ENCODE measurements around the gene MITF.
A peak's percentile ranks its signal among the peaks of the same experiment; 100 is the strongest.

Gene MITF

DNA sequence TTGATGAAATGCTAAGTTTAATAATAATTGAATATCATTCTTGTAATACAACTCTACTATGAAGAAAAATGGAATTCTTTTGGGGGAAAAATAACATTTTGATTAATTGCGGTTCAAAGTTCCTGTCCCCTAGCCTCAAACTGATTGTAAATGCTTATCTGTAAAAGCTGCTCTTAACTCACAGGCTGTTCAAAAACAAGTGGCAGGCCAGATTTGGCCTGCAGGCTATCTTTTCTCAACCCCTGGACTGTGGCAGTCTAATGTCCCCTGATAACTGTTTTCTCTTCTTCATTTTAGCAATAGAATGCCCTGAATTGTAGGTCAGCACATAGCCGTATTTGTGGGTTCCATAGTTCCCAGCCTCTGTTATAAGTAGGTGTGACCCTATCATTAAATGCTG is 236.8 kb downstream of the MITF start:
- no peak for DNase-seq

GRCh38 chr3:69983546-69984265 is 244.4 kb downstream of the MITF start:
- no peak for DNase-seq

GRCh38 chr3:69985266-69985665 is 246.0 kb downstream of the MITF start:
- no peak for DNase-seq

GRCh38 chr3:69986419-69986818 is 247.2 kb downstream of the MITF start:
- DNase-seq = no peak

DNA sequence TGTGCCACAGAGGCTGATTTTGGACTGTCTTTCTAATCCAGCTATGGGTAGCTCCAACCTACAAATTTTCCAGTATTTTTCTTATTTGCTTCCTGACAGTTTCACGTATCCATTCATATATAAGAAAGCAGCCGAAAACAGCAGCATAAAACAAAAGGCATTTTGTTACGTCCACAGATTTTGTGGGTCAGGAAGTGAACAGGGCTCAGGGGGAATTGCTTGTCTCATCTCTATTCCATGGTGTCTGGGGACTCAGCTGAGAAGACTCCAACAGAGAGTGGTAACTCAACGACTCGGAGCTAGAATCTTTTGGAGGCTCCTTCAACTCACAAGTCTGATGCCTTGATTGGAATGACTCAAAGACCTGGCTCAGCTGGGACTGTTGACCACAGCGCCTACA is 248.6 kb downstream of the MITF start:
- no peak for DNase-seq

DNA sequence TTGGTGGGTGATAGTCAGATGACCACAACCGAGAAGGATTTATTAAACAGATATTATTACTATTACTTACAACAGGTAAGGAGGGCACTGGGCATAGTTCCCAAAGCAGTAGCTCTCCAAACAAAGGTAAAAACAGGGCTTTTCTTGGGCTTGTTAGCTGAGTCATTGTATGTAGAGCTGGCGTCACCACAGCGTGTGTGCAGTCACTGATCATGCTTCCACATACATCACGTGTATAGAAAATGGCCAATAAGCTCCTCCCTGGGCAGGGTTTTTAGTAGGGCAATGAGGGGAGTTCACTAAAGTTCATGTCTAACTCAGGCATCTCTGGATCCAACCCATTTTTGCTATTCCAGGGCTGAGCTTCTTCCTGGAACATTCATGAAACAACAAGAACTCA is 254.5 kb downstream of the MITF start:
- no peak for DNase-seq

DNA sequence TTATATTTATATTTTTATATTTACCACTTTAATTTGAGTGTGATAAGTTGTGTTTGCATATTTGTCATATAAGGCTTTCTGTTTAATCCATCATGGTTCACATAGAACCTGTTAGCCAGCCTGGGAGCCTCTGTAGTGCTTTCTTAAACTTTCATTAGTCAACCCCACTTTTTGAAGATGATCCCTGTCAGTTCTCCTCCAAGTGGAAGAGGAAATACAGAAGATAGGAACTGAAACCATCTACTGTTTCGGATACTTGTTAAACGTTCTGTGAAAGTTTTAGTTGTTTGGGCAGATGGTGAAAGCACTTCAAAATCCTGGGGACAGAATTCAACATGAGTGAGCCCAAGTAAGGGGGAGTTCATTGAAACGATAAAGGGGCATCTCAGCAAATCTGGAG is 255.7 kb downstream of the MITF start:
- DNase-seq = no peak

- peak in 1 of 14 donors; percentile 12 for DNase-seq
Observed at GRCh38 chr3:69997631-69998307, 258.5 kb downstream of the MITF start.

DNA sequence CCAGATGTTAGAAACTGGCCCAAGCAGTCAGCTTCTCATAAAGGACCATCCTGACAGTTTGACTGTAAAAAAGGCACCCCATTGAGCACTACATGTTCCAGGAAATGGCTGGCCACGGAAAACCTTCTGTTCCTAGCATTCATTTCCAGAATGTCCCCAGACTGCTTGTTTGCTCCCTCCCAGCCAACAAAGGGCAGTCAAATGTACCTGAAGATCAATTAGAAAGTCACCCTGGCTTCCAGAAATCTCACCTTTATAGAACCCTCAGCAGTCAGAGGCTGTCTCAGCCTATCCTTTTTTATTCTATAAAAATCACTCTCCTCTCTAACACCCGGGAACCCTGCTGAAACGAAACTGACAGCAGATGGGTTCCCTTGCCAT is 259.5 kb downstream of the MITF start:
- peak in 6 of 14 donors; percentile 5 to 35 (median 14) for DNase-seq

DNA sequence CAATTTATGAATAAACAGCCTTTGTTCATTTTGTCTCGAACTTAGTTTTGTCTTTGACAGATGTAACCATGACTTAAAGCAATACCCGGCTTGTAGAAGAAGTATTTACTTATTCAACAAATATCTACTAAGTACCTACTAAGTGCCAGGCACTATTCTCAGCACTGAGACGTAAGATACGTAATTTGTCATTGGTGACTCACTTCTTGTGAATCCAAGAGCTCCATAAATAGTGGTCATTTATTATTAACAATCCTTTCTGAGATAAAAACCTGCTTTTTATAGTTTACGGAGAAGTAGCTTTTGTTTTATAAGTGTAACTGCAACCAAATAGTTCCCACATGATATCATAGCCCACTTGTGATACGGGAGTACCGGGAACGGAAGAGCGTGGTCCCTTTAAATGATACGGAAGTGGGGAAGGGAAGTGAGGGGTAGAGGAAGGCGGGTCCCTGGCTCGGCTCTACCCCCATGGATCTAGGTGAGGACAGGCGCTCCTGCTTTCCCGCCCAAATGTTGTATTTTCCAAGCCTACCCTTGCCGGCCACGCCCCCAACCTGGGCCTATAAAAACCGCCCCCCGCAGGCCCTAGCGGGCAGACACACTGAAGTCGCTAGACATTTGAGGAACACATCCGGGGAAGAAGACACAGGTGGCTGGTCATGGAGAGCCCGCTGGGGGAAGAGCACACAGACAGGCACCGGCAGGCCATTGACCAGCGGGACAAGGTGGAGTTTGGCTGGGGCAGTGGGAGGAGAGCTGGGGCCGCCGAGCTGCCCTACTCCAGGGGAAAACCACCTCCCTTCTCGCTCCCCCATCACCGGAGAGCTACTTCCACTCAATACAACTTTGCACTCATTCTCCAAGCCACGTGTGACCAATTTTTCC is 260.1 kb downstream of the MITF start, which contains the start of gene SAMMSON:
Gene SAMMSON, plus strand, starts transcription at position 594 of the 888 bp plus-strand sequence.
- peak in 7 of 14 donors; percentile 11 to 65 (median 38) for DNase-seq

GRCh38 chr3:70000028-70000410 is 260.8 kb downstream of the MITF start:
- peak in 5 of 14 donors; percentile 38 to 49 (median 46) for DNase-seq

DNA sequence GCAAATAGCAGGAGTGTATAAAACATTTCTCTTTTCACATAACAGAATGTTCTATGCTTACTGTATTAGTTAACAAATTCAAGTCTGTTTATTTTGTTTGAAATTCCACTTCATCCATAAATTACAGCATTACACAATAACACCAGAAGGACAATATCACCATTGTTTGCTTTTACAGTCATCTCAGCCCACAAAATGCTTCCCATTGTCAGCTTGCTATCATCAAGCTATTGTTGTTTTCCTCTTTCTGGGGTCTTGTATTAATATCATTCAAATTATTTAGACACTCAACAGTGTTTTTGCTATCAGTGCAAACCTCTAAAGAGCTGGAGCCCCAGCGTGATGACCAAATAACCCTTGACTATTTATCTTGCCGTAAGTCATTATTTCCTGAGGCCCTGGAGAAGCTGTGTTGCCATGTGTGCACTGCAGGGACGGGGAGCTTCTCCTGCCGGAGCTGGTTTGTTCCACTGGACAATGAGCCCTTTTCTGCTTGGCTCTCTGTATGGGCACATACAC is 261.4 kb downstream of the MITF start:
- peak in 12 of 14 donors; percentile 10 to 77 (median 62) for DNase-seq

GRCh38 chr3:70003119-70003518 is 263.9 kb downstream of the MITF start:
- DNase-seq = no peak

DNA sequence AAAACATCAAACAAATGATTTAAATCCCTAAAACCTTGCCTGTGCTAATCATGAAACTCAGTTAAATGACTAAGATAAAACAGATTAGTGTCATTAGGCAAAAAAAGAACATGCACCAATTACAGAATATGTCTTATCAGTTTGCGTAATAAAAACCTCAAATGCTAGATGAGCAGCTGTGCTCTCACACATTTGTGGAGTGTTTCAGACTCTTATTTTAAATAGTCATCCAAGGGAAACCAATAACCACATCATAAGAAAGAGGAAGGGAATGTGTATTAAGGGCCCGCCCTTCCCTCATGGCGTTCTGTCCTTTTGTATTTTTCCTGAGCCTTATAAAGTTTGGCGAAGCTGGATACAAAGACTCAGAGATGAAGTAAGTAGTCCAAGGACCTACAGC is 266.8 kb downstream of the MITF start:
- DNase-seq = no peak

DNA sequence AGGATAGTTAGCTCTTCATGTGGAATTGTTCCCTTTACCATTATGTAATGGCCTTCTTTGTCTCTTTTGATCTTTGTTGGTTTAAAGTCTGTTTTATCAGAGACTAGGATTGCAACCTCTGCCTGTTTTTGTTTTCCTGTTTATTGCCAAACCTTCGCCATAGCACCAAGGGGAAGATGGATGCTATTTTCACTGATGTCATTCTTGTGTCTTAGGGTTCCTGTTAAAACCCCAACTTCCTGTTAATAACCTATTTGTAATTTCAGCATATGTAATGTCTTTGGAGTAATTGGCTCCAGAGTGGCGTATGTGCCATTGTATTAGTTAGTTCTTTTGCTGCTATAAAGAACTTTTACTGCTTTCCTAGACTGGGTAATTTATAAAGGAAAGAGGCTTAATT is 271.1 kb downstream of the MITF start:
- DNase-seq = no peak

- no peak for DNase-seq
Observed at GRCh38 chr3:70011582-70011981, 272.3 kb downstream of the MITF start.
